OCI-LY3 (cell line): ENCODE data around the gene TMEM38A.

ENCODE experiments used
- H2AFZ ChIP-seq: fragments of 200-600, 300-600 bp; shearing (Covaris generic); 2 replicates; pipeline ENCODE4 v1.6.0; 2014; ENCODE audit warnings: antibody characterized with exemption, low read depth, low read length
- H3K27ac ChIP-seq: fragments of 200-600, 300-600 bp; sonication (generic); 2 replicates; pipeline ENCODE4 v1.5.1; 2014; ENCODE audit warnings: mild to moderate bottlenecking, low read length, moderate library complexity, mixed read lengths
- H3K27me3 ChIP-seq: fragments of 200-600, 300-600 bp; sonication (generic); 2 replicates; pipeline ENCODE4 v1.6.1; 2014; ENCODE audit warnings: low read depth, low read length, mixed read lengths
- H3K36me3 ChIP-seq: fragments of 200-600, 300-600 bp; sonication (generic); replicated peaks from 2 replicates; pipeline ENCODE3; 2014; ENCODE audit warnings: low read depth, low read length, mixed read lengths
- H3K4me1 ChIP-seq: fragments of 300-600, 200-600 bp; sonication (generic); 2 replicates; pipeline ENCODE4 v1.6.1; 2014; ENCODE audit warnings: low read length, mixed read lengths
- H3K4me2 ChIP-seq: fragments of 200-600, 300-600 bp; sonication (generic); 2 replicates; pipeline ENCODE4 v1.6.1; 2014; ENCODE audit warnings: low read length, mixed read lengths
- H3K4me3 ChIP-seq: fragments of 300-600, 200-600 bp; sonication (generic); 2 replicates; pipeline ENCODE4 v1.5.1; 2014; ENCODE audit warnings: antibody characterized with exemption, mild to moderate bottlenecking, low read length, moderate library complexity
- H3K79me2 ChIP-seq: fragments of 300-600, 200-600 bp; shearing (Covaris generic); 2 replicates; pipeline ENCODE4 v1.6.1; 2014; ENCODE audit warnings: mild to moderate bottlenecking, low read length, mixed read lengths
- H3K9ac ChIP-seq: fragments of 300-600, 200-600 bp; shearing (Covaris generic); 2 replicates; pipeline ENCODE4 v1.6.0; 2014; ENCODE audit warnings: mild to moderate bottlenecking, low read length, moderate library complexity
- H3K9me3 ChIP-seq: fragments of 200-600, 300-600 bp; shearing (Covaris generic); 2 replicates; pipeline ENCODE4 v1.6.1; 2014; ENCODE audit warnings: low read length, mixed read lengths; ENCODE audit not compliant: insufficient read depth
- H4K20me1 ChIP-seq: fragments of 200-600, 300-600 bp; sonication (generic); 2 replicates; pipeline ENCODE4 v1.6.1; 2016; ENCODE audit warnings: low read length, mixed read lengths; ENCODE audit not compliant: insufficient read depth
- CTCF ChIP-seq: fragments of 200-600, 300-600 bp; sonication (generic); IDR thresholded peaks from 2 replicates; pipeline ENCODE4 v1.5.1; 2014; ENCODE audit warnings: antibody characterized with exemption, low read length, low read depth
- EZH2phosphoT487 ChIP-seq: fragments of 200-600 bp; shearing (Covaris generic); IDR thresholded peaks from 2 replicates; pipeline ENCODE4 v1.6.1; 2018; ENCODE audit warnings: antibody characterized with exemption, mixed run types, low read depth

The TMEM38A gene

GRCh38 chr19:16627928-16628182 lies 33.1 kb upstream of the TMEM38A start:
- Histone ChIP-seq H3K27ac (peak overlapping the region; percentile 49; the same call in 1 of the 2 replicates), H3K9me3 (no peaks in the 10 kb centered on the region), H3K4me1 (peaks cover 32% of the 10 kb centered on the region), H3K27me3 (no peaks in the 10 kb centered on the region), H3K79me2 (peaks cover 54% of the 10 kb centered on the region), H3K4me3 (peak overlapping the region; percentile 99), H4K20me1 (peaks cover 48% of the 10 kb centered on the region), H2AFZ (no peak overlapping the region), H3K9ac (peak overlapping the region; percentile 96), H3K36me3 (peaks cover 42% of the 10 kb centered on the region), H3K4me2 (peak overlapping the region; percentile 94)
- TF ChIP-seq CTCF (no peak), EZH2phosphoT487 (no peak)

GRCh38 chr19:16628183-16628983 lies 32.6 kb upstream of the TMEM38A start, which contains the start of gene MED26:
TSS of gene MED26 (minus strand) at chr19:16628204. CDS start at chr19:16627943, 261 bp downstream.
- Histone ChIP-seq H3K9me3 (no peaks in the 10 kb centered on the region), H3K4me2 (peak within 1 kb of the TSS; percentile 94), H3K9ac (peak within 1 kb of the TSS; percentile 96), H3K79me2 (peaks cover 50% of the 10 kb centered on the region), H3K36me3 (peaks cover 38% of the 10 kb centered on the region), H3K27ac (peak within 1 kb of the TSS; percentile 68), H4K20me1 (peaks cover 42% of the 10 kb centered on the region), H3K4me3 (peak within 1 kb of the TSS; percentile 99), H3K4me1 (peaks cover 31% of the 10 kb centered on the region), H2AFZ (peak within 1 kb of the TSS; percentile 79), H3K27me3 (no peaks in the 10 kb centered on the region)
- TF ChIP-seq EZH2phosphoT487 (no peak), CTCF (no peak)

- H3K4me3 ChIP-seq, result peak overlapping the region; percentile 90
- peaks cover 38% of the 10 kb centered on the region for H3K36me3 ChIP-seq
- no peak for TF ChIP-seq EZH2phosphoT487
- no peak for TF ChIP-seq CTCF
- no peaks in the 10 kb centered on the region for H3K9me3 ChIP-seq
- peaks cover 35% of the 10 kb centered on the region for H4K20me1 ChIP-seq
- peak overlapping the region; percentile 92 for H3K9ac ChIP-seq
- H3K79me2 ChIP-seq, result peaks cover 42% of the 10 kb centered on the region
- no peak overlapping the region for H2AFZ ChIP-seq
- H3K27me3 ChIP-seq, result no peaks in the 10 kb centered on the region
- peak overlapping the region; percentile 68 for H3K27ac ChIP-seq
- peak overlapping the region; percentile 92 for H3K4me2 ChIP-seq
- peaks cover 23% of the 10 kb centered on the region for H3K4me1 ChIP-seq
Measured at GRCh38 chr19:16628984-16629691, 31.8 kb upstream of the TMEM38A start.

- TF ChIP-seq CTCF (no peak), EZH2phosphoT487 (no peak)
- Histone ChIP-seq H3K9me3 (no peaks in the 10 kb centered on the region), H3K4me2 (no peak overlapping the region), H3K27me3 (no peaks in the 10 kb centered on the region), H4K20me1 (peaks cover 11% of the 10 kb centered on the region), H2AFZ (no peak overlapping the region), H3K4me1 (peaks cover 15% of the 10 kb centered on the region), H3K27ac (no peak overlapping the region), H3K79me2 (peaks cover 27% of the 10 kb centered on the region), H3K9ac (no peak overlapping the region), H3K4me3 (no peak overlapping the region), H3K36me3 (peaks cover 29% of the 10 kb centered on the region)
Measured at GRCh38 chr19:16631465-16631864, 29.5 kb upstream of the TMEM38A start.
